Panc1 (cell line): Measurements from ENCODE around the gene MED12L. TPM values are rescaled to one million over a fixed set of nuclear protein-coding genes. Genes with fewer than 3 reads are reported as not detected.

Experiments
- ATAC-seq: fragments of 200-7000 bp; cut with Tn5 transposase; 2 replicates; pipeline ENCODE4 v1.9.1; 2020; ENCODE audit warnings: mild to moderate bottlenecking, moderate library complexity
- BruUV-seq: library from RNA; stranded (reverse); fragments of 400-500 nt; replicated peaks from 2 replicates; lab custom pipeline; 2021; lab: Mats Ljungman, UMichigan
- CTCF ChIA-PET: fragments of 300-600 bp; sonication (Branson Sonifier 250); formaldehyde crosslinking; loops from one replicate; lab custom pipeline; 2022; ENCODE audit warnings: antibody characterized with exemption; lab: Charles Lee
- POLR2A ChIA-PET: fragments of 300-600 bp; sonication (Branson Sonifier 250); formaldehyde crosslinking; loops from one replicate; lab custom pipeline; 2022; ENCODE audit warnings: antibody characterized with exemption; lab: Charles Lee
- DNase-seq: peaks from one replicate; pipeline ENCODE4 v3.0.0-alpha.2; 2010; ENCODE audit warnings: low read depth, low spot score
- H3K27ac ChIP-seq: 2 replicates; pipeline ENCODE4 v1.5.1; 2011; ENCODE audit warnings: mild to moderate bottlenecking, low read length, inconsistent platforms
- H3K27me3 ChIP-seq: fragments of 200-500 bp; sonication (Bioruptor generic); 2 replicates; pipeline ENCODE4 v1.6.0; 2014; ENCODE audit warnings: low read length, inconsistent platforms; ENCODE audit not compliant: control insufficient read depth, insufficient read depth
- H3K36me3 ChIP-seq: fragments of 200-500 bp; sonication (Bioruptor generic); 2 replicates; pipeline ENCODE4 v1.5.1; 2014; ENCODE audit warnings: inconsistent platforms, mild to moderate bottlenecking, low read length, moderate library complexity; ENCODE audit not compliant: control insufficient read depth, insufficient read depth
- H3K4me1 ChIP-seq: 2 replicates; pipeline ENCODE4 v1.5.1; 2011; ENCODE audit warnings: inconsistent platforms, mild to moderate bottlenecking, low read length, moderate library complexity; ENCODE audit not compliant: control insufficient read depth, insufficient read depth
- H3K4me3 ChIP-seq, 2 experiments: 2 replicates each; pipeline ENCODE4 v1.5.1; 2011 to 2012; ENCODE audit warnings: low read depth in 2 of 2, low read length in 2 of 2, mild to moderate bottlenecking in 2 of 2, inconsistent platforms in 1 of 2, moderate library complexity in 1 of 2
- H3K9me3 ChIP-seq: fragments of 200-500 bp; sonication (Bioruptor generic); 2 replicates; pipeline ENCODE4 v1.5.1; 2014; ENCODE audit warnings: low read depth, mild to moderate bottlenecking, inconsistent platforms, low read length, moderate library complexity; ENCODE audit not compliant: control insufficient read depth, insufficient read depth
- CTCF ChIP-seq: fragments of 450-650 bp; IDR thresholded peaks from 2 replicates; pipeline ENCODE4 v1.5.1; 2017; ENCODE audit warnings: mild to moderate bottlenecking
- POLR2AphosphoS5 ChIP-seq: IDR thresholded peaks from 2 replicates; pipeline ENCODE4 v1.6.1; 2012; ENCODE audit warnings: mild to moderate bottlenecking, low read depth, low read length, moderate library complexity
- SIN3A ChIP-seq: IDR thresholded peaks from 2 replicates; pipeline ENCODE4 v1.6.1; 2012; ENCODE audit warnings: low read depth, mild to moderate bottlenecking, low read length, moderate library complexity, borderline replicate concordance; ENCODE audit not compliant: insufficient read depth
- TCF7L2 ChIP-seq: IDR thresholded peaks from 2 replicates; pipeline ENCODE4 v1.6.1; 2011; ENCODE audit warnings: mild to moderate bottlenecking, low read depth, low read length, inconsistent platforms
- in situ Hi-C: cut with HindIII; loops from 2 replicates; pipeline ENCODE4 v1.10.0; 2016; ENCODE audit warnings: low sequenced_read_pairs, low pct_unique_long_range_greater_than_20kb
- intact Hi-C: fragments of 100-400 bp; cut with micrococcal nuclease; formaldehyde crosslinking; loops from one replicate; pipeline ENCODE4 v1.10.0; 2022; ENCODE audit not compliant: unreplicated experiment
- total RNA-seq: library from RNA; stranded (reverse); gene quantifications from one replicate; pipeline ENCODE4 v1.2.1, GENCODE V29; 2021; ENCODE audit not compliant: unreplicated experiment
- TF ChIP-seq, protein P1 (sequence below), 2 experiments: IDR thresholded peaks; 2 replicates each; pipeline ENCODE4 v1.6.1; 2011 to 2012; ENCODE audit warnings: low read depth in 2 of 2, control low read depth in 1 of 2, low read length in 1 of 2, mild to moderate bottlenecking in 1 of 2, moderate library complexity in 1 of 2; ENCODE audit not compliant: insufficient read depth in 1 of 2

Gene MED12L
- total RNA-seq, 1 experiment from 2014 or later: 2.8 TPM

DNA sequence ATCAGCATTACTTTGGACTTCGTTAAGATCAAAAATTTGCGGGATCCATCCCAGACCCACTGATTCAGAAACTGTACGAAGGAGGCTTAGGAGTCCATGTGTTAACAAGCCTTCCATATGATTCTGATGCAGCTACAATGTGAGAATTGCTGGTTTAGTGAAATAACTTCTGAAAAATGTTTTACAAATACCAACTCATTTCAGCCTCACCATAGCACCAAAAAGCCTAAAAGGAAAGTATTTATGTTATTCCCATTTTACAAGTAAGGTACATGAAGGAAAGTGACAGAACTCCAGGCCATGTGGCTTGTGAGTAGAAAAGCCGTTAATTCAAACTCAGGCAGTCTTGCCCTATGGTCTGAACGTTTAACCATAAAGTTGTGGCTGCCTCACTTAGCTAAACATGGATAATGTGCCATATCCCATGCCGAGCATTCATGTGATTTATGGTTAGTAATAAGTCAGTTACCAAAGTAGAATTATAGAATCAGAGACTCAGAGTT is 376.9 kb downstream of the MED12L start:
- Histone ChIP-seq H3K27me3 (peaks cover 41% of the 10 kb centered on the region), H3K4me3 (no peak overlapping the region), H3K27ac (no peak overlapping the region), H3K9me3 (no peaks in the 10 kb centered on the region), H3K4me1 (no peaks in the 10 kb centered on the region), H3K36me3 (no peaks in the 10 kb centered on the region)
- TF ChIP-seq POLR2AphosphoS5 (no peak), CTCF (no peak), SIN3A (no peak), TCF7L2 (no peak)
- TF ChIP-seq, protein P1, sequence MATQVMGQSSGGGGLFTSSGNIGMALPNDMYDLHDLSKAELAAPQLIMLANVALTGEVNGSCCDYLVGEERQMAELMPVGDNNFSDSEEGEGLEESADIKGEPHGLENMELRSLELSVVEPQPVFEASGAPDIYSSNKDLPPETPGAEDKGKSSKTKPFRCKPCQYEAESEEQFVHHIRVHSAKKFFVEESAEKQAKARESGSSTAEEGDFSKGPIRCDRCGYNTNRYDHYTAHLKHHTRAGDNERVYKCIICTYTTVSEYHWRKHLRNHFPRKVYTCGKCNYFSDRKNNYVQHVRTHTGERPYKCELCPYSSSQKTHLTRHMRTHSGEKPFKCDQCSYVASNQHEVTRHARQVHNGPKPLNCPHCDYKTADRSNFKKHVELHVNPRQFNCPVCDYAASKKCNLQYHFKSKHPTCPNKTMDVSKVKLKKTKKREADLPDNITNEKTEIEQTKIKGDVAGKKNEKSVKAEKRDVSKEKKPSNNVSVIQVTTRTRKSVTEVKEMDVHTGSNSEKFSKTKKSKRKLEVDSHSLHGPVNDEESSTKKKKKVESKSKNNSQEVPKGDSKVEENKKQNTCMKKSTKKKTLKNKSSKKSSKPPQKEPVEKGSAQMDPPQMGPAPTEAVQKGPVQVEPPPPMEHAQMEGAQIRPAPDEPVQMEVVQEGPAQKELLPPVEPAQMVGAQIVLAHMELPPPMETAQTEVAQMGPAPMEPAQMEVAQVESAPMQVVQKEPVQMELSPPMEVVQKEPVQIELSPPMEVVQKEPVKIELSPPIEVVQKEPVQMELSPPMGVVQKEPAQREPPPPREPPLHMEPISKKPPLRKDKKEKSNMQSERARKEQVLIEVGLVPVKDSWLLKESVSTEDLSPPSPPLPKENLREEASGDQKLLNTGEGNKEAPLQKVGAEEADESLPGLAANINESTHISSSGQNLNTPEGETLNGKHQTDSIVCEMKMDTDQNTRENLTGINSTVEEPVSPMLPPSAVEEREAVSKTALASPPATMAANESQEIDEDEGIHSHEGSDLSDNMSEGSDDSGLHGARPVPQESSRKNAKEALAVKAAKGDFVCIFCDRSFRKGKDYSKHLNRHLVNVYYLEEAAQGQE (IDR thresholded peaks at IDR 0.05; ENCODE audit: insufficient read depth in 1 of 2, low read depth in 2 of 2, low read length in 1 of 2): no peak
- POLR2A ChIA-PET: no interaction called here
- CTCF ChIA-PET: no interaction called here
- intact Hi-C loops: no loop called here
- in situ Hi-C loops: no loop called here
- no TSS peak for BruUV-seq
- no peak for DNase-seq
- ATAC-seq: no peak

DNA sequence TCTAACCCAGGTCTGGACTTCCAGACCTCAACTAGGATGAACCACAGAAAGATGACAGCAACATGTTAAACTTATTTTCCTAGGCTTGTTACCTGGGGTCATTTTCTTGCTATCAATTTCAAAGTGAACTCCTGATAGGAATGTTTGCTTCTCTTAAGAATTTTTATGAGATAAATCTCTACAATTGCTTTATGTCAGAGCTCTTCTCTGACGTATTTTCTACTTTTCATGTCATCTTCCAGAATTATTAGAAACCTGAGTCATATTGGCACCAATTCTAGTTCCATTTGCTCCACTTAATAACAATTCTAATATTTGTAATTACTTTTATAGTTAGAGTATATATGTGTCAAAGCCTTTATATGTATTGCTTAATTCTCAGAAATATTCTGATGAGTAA is 377.5 kb downstream of the MED12L start:
- Histone ChIP-seq H3K9me3 (no peaks in the 10 kb centered on the region), H3K4me3 (no peak overlapping the region), H3K4me1 (no peaks in the 10 kb centered on the region), H3K36me3 (no peaks in the 10 kb centered on the region), H3K27ac (no peak overlapping the region), H3K27me3 (peaks cover 41% of the 10 kb centered on the region)
- ChIA-PET POLR2A (no interaction called here), CTCF (no interaction called here)
- ATAC-seq (no peak), DNase-seq (no peak)
- no peak for TF ChIP-seq CTCF
- TF ChIP-seq SIN3A: no peak
- TF ChIP-seq, protein P1 (IDR thresholded peaks at IDR 0.05; ENCODE audit: insufficient read depth in 1 of 2, low read depth in 2 of 2, low read length in 1 of 2): no peak
- TF ChIP-seq POLR2AphosphoS5: no peak
- TF ChIP-seq TCF7L2: no peak
- no TSS peak for BruUV-seq
- in situ Hi-C loops (no loop called here), intact Hi-C loops (no loop called here)
